KOPT-K1 (cell line): ENCODE data around the gene ORMDL3.
"Not testable (repeated sequence)": the region's sequence is repeated elsewhere in the genome, so short reads cannot be mapped to it uniquely, and the experiment has no call there.

ENCODE experiments used
- H3K27ac ChIP-seq: fragments of 200-600 bp; sonication (generic); 2 replicates; pipeline ENCODE4 v1.5.1; 2016; ENCODE audit warnings: antibody characterized with exemption, mild to moderate bottlenecking, low read depth, low read length; ENCODE audit not compliant: poor library complexity, severe bottlenecking
- H3K36me3 ChIP-seq: fragments of 200-600 bp; sonication (generic); 2 replicates; pipeline ENCODE4 v1.5.1; 2017; ENCODE audit warnings: antibody characterized with exemption, mild to moderate bottlenecking, low read length, moderate library complexity; ENCODE audit not compliant: insufficient read depth
- H3K9me3 ChIP-seq: fragments of 200-600 bp; sonication (generic); 2 replicates; pipeline ENCODE4 v1.5.1; 2017; ENCODE audit warnings: antibody characterized with exemption, low read length, mild to moderate bottlenecking; ENCODE audit not compliant: insufficient read depth, poor library complexity, severe bottlenecking

ORMDL3 gene

GRCh38 chr17:39923230-39923629 is 4.2 kb downstream of the ORMDL3 start:
- H3K9me3 ChIP-seq, result no peaks in the 10 kb centered on the region
- peaks cover 73% of the 10 kb centered on the region for H3K36me3 ChIP-seq
- H3K27ac ChIP-seq, result peak overlapping the region; percentile 99

- peaks cover 80% of the 10 kb centered on the region for H3K36me3 ChIP-seq
- H3K27ac ChIP-seq, result peak overlapping the region; percentile 99
- no peaks in the 10 kb centered on the region for H3K9me3 ChIP-seq
These were observed 5.4 kb downstream of the ORMDL3 start for GRCh38 chr17:39922006-39922405.

GRCh38 chr17:39921323-39921722 is 6.1 kb downstream of the ORMDL3 start:
- peaks cover 87% of the 10 kb centered on the region for H3K36me3 ChIP-seq

GRCh38 chr17:39920218-39921210 is 6.9 kb downstream of the ORMDL3 start:
- H3K36me3 ChIP-seq, result peaks cover 92% of the 10 kb centered on the region
- no peaks in the 10 kb centered on the region for H3K9me3 ChIP-seq
- H3K27ac ChIP-seq, result peak overlapping the region; percentile 99

More at GRCh38 chr17:39921323-39921722, 6.1 kb downstream of the ORMDL3 start:
- Histone ChIP-seq H3K9me3 (no peaks in the 10 kb centered on the region), H3K27ac (peak overlapping the region; percentile 99)

GRCh38 chr17:39919087-39919683 is 8.2 kb downstream of the ORMDL3 start:
- H3K9me3 ChIP-seq, result no peaks in the 10 kb centered on the region
- H3K36me3 ChIP-seq, result peaks cover 83% of the 10 kb centered on the region
- no peak overlapping the region for H3K27ac ChIP-seq

GRCh38 chr17:39916918-39917317 is 10.5 kb downstream of the ORMDL3 start:
- H3K9me3 ChIP-seq, result no peaks in the 10 kb centered on the region
- peak overlapping the region; percentile 15 for H3K27ac ChIP-seq
- peaks cover 82% of the 10 kb centered on the region for H3K36me3 ChIP-seq

GRCh38 chr17:39915559-39915958 is 11.8 kb downstream of the ORMDL3 start:
- Histone ChIP-seq H3K9me3 (no peaks in the 10 kb centered on the region), H3K36me3 (peaks cover 82% of the 10 kb centered on the region), H3K27ac (no peak overlapping the region)

GRCh38 chr17:39913989-39914388 is 13.4 kb downstream of the ORMDL3 start:
- Histone ChIP-seq H3K36me3 (peaks cover 82% of the 10 kb centered on the region), H3K27ac (no peak overlapping the region), H3K9me3 (no peaks in the 10 kb centered on the region)

- Histone ChIP-seq H3K27ac (no peak overlapping the region), H3K36me3 (peaks cover 90% of the 10 kb centered on the region), H3K9me3 (no peaks in the 10 kb centered on the region)
These were observed 18.5 kb downstream of the ORMDL3 start for GRCh38 chr17:39908789-39909352.

GRCh38 chr17:39904990-39905288 is 22.5 kb downstream of the ORMDL3 start:
- Histone ChIP-seq H3K27ac (peak overlapping the region; percentile 41), H3K36me3 (peaks cover 51% of the 10 kb centered on the region), H3K9me3 (no peaks in the 10 kb centered on the region)

GRCh38 chr17:39903158-39903884 is 24.1 kb downstream of the ORMDL3 start:
- H3K36me3 ChIP-seq, result peaks cover 37% of the 10 kb centered on the region
- H3K9me3 ChIP-seq, result no peaks in the 10 kb centered on the region
- peak overlapping the region; percentile 62 for H3K27ac ChIP-seq

GRCh38 chr17:39902027-39902426 is 25.4 kb downstream of the ORMDL3 start:
- H3K9me3 ChIP-seq, H3K27ac ChIP-seq: not testable (repeated sequence)
- H3K36me3 ChIP-seq, result peaks cover 28% of the 10 kb centered on the region

GRCh38 chr17:39899215-39899614 is 28.2 kb downstream of the ORMDL3 start:
- Histone ChIP-seq H3K27ac (no peak overlapping the region), H3K36me3 (no peaks in the 10 kb centered on the region; the same call in 1 of the 2 replicates), H3K9me3 (no peaks in the 10 kb centered on the region)

GRCh38 chr17:39898088-39898487 is 29.3 kb downstream of the ORMDL3 start:
- H3K27ac ChIP-seq, result no peak overlapping the region
- H3K36me3 ChIP-seq, result no peaks in the 10 kb centered on the region; the same call in 1 of the 2 replicates
- H3K9me3 ChIP-seq, result no peaks in the 10 kb centered on the region
